GM12873 (cell line): Measurements from ENCODE around the gene GOLGA7B.

Experiments used
- CTCF ChIP-seq: IDR thresholded peaks from 2 replicates; pipeline ENCODE4 v1.5.1; 2012; ENCODE audit warnings: low read depth, mild to moderate bottlenecking, moderate library complexity, low read length, control low read depth; ENCODE audit not compliant: insufficient read depth; ENCODE audit errors: missing control alignments

The GOLGA7B gene

GRCh38 chr10:97861924-97862323, 12.3 kb downstream of the GOLGA7B start:
- TF ChIP-seq CTCF: no peak

GRCh38 chr10:97863808-97864207, 14.2 kb downstream of the GOLGA7B start:
- no peak for TF ChIP-seq CTCF

GRCh38 chr10:97865488-97865887, 15.8 kb downstream of the GOLGA7B start:
- TF ChIP-seq CTCF: no peak

GRCh38 chr10:97866524-97867219, 17.0 kb downstream of the GOLGA7B start:
- no peak for TF ChIP-seq CTCF

DNA sequence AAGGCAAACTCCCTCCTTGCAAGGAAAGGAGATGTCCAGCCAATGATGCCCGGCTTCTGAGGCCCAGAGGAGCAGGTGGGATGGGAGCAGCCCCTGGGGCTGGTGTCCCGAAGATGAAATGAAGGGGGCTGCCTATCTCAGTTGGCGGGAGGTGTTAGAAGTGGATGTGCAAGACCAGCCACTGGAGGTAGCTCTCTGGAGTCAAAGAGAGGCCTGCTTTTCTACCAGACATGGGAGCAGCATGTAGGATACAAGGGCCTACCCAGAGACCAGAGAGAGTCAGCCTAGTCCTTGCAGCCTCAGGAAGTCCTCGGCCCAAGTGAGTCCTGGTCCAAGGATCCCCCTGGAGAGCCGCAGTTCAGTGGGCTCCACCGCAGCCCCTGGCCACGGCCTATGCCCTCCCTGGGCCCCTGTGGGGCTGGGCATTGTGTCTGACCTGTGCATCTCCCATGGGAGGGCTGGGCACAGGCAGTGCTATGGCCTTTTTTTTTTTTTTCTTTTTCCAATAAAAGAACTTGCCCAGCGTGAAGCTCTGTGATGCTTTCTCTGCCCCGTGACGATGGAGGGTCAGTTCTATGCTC, 17.7 kb downstream of the GOLGA7B start:
- no peak for TF ChIP-seq CTCF

DNA sequence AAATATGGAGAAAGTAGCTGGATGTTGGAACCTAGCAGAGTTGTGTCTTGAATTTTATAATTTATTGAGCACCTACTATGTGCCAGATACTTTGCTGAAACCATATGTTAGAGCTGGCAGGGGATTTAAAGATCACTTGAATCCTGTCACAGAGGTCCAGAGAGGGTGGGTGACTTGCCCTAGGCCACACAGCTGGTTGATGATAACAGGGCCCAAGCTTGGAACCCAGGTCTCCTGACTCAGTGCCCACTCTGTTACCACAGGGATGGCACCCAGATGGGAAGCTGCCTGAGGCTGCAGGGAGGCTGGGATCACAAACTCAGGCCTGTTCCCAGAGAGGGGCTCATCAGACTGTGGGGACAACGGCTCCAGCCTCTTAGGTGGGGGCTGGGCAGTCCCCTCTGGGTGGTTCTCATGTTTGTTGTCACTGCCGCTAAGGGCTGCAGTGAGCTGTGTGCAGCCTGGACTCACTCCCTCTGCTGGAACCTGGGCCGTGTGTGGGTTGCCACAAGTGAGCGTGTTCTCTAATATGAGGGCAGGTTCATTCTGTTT, 18.6 kb downstream of the GOLGA7B start:
- TF ChIP-seq CTCF: no peak

DNA sequence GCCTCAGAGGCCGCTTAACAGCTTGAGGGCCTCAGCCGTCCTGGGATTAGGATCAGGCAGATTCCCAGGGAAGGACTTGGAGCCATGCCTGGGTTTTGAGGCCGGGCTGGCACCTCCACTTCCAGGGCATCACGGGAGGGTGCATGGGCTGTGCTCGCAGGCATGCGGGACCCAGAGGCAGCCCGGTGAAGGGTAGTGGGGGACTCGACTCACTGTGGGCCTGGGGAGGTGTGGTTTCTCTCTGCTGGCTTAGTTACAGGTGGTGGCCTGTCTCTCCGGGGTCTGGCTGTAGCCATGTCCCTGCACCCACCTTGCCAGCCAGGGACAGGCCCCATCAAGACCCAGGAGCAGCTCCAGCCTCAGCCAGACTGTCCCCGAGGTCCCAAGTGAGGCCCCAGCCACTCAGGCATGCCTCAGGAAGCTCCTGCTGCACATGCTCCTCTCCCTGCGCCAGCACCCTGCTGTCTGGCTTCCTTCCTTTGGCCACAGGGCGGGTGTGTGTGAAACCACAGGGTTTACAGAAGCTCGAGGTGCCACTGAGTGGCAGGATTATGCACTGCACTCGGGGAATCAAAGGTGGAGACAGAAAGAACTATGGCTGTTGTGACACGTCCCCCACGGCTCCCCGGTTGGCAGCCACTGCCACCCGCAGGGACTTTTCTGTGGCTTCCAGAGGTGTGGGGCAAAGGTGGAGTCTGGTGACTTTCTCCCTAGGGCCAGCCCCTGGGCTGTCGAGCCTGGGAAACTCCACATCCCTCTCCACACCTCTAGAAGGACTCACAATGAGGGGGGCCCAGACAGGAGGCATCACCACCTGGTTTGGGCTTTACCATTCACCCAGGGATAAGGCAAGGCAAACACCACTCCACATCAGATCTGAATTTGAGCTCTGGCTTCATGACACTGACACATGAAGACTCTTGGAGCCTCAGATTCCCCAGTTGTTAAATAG, 19.7 kb downstream of the GOLGA7B start:
- peak; percentile 77 for TF ChIP-seq CTCF
